ENCODE measurements around the gene HIGD2A.

The HIGD2A gene

DNA sequence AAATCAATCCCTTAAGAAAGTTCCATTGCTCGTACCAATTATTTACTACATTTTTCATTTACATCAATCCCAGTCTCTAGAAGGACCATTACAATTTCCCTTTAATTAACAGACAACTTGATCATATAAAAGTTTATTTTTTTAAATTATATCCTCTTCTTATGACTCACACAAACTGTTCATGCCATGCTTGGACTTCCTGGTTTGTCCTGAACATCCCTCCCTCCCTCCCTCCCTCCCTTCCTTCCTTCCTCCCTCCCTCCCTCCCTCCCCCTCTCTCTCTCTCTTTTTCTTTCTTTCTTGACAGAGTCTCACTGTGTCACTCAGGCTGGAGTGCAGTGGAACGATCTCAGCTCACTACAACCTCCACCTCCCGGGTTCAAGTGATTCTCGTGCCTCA lies 39.4 kb downstream of the HIGD2A start:
- DNase-seq = no peak

GRCh38 chr5:176429972-176430371 lies 41.4 kb downstream of the HIGD2A start:
- Histone ChIP-seq H3K27me3 (peaks cover 0 to 6% of the 10 kb centered on the region in 2 donors), H3K9me3 (no peaks in the 10 kb centered on the region), H3K4me1 (peaks cover 0 to 9% (median 5%) of the 10 kb centered on the region in 4 donors), H3K4me3 (no peak overlapping the region), H3K27ac (no peak overlapping the region), H3K36me3 (no peaks in the 10 kb centered on the region)
- TF ChIP-seq CTCF (IDR thresholded peaks at IDR 0.05) = no peak
- intact Hi-C loops (cut with DNase I; ENCODE audit: low total_unique reads) = no loop called here
- DNase-seq = no peak

More for the DNA sequence above, 39.4 kb downstream of the HIGD2A start:
- no peak for TF ChIP-seq CTCF (IDR thresholded peaks at IDR 0.05)
- no peak overlapping the region for H3K4me3 ChIP-seq
- no peaks in the 10 kb centered on the region for H3K36me3 ChIP-seq
- no peaks in the 10 kb centered on the region for H3K9me3 ChIP-seq
- H3K4me1 ChIP-seq = peaks cover 0 to 26% (median 11%) of the 10 kb centered on the region in 4 donors
- intact Hi-C loops (cut with DNase I; ENCODE audit: low total_unique reads) = no loop called here
- no peak overlapping the region for H3K27ac ChIP-seq
- H3K27me3 ChIP-seq = peaks cover 0 to 6% of the 10 kb centered on the region in 2 donors

GRCh38 chr5:176432707-176433106 lies 44.2 kb downstream of the HIGD2A start:
- Histone ChIP-seq H3K9me3 (no peaks in the 10 kb centered on the region), H3K27me3 (peaks cover 0 to 6% of the 10 kb centered on the region in 2 donors), H3K27ac (no peak overlapping the region), H3K4me1 (peaks cover 0 to 8% (median 0%) of the 10 kb centered on the region in 4 donors), H3K4me3 (no peak overlapping the region), H3K36me3 (no peaks in the 10 kb centered on the region)
- no peak for TF ChIP-seq CTCF (IDR thresholded peaks at IDR 0.05)
- intact Hi-C loops (cut with DNase I; ENCODE audit: low total_unique reads) = no loop called here
- DNase-seq = no peak

- no peak overlapping the region for H3K4me3 ChIP-seq
- H3K9me3 ChIP-seq = no peaks in the 10 kb centered on the region
- peaks cover 0 to 40% of the 10 kb centered on the region in 2 donors for H3K27me3 ChIP-seq
- DNase-seq = no peak
- TF ChIP-seq CTCF (IDR thresholded peaks at IDR 0.05) = no peak
- intact Hi-C loops (cut with DNase I; ENCODE audit: low total_unique reads) = no loop called here
- peaks cover 0 to 8% (median 0%) of the 10 kb centered on the region in 4 donors for H3K4me1 ChIP-seq
- no peak overlapping the region for H3K27ac ChIP-seq
- H3K36me3 ChIP-seq = no peaks in the 10 kb centered on the region
These were observed 48.1 kb downstream of the HIGD2A start for GRCh38 chr5:176436656-176437055.

DNA sequence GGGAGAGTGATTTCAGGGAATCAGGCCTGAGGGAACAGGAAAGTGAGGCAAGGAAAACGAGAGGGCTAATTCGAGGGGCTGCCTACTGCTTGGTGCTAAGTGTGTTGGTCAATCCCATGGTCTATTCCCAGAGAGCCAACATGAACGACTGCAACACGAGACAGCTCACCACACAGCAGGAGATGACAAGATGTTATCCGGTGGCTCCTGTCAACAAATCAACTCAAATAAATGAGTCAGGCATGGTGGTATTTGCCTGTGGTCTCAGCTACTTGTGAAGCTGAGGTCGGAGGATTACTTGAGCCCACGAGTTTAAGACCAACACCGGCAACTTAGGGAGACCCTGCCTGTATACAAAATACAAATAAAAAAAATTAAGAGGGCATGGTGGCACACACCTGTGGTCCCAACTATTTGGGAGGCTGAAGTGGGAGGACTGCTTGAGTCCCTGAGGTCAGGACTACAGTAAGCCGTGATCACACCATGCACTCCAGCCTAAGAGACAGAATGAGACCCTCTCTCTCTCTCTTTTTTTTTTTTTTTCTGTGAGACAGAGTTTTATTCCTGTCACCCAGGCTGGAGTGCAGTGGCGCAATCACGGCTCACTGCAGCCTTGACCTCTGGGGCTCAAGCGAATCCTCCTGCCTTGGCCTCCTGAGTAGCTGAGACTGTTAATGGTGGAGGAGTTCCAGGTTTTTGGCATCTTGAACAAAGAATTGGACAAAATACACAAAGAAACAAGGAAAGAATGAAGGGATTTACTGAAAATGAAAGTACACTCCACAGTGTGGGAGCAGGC lies 50.6 kb downstream of the HIGD2A start:
- Histone ChIP-seq H3K36me3 (no peaks in the 10 kb centered on the region), H3K9me3 (no peaks in the 10 kb centered on the region), H3K27ac (no peak overlapping the region), H3K27me3 (peaks cover 0 to 36% of the 10 kb centered on the region in 2 donors), H3K4me3 (no peak overlapping the region), H3K4me1 (peaks cover 0 to 8% (median 0%) of the 10 kb centered on the region in 4 donors)
- DNase-seq = no peak
- intact Hi-C loops (cut with DNase I; ENCODE audit: low total_unique reads) = no loop called here
- TF ChIP-seq CTCF (IDR thresholded peaks at IDR 0.05) = no peak
